Measurements from ENCODE around the gene ATP10A. TPM values are rescaled to one million over a fixed set of nuclear protein-coding genes. Genes with fewer than 3 reads are reported as not detected.

ATP10A gene
- polyA plus RNA-seq, 1 of the 3 experiments (the other 2 are of a cell fraction): not detected

DNA sequence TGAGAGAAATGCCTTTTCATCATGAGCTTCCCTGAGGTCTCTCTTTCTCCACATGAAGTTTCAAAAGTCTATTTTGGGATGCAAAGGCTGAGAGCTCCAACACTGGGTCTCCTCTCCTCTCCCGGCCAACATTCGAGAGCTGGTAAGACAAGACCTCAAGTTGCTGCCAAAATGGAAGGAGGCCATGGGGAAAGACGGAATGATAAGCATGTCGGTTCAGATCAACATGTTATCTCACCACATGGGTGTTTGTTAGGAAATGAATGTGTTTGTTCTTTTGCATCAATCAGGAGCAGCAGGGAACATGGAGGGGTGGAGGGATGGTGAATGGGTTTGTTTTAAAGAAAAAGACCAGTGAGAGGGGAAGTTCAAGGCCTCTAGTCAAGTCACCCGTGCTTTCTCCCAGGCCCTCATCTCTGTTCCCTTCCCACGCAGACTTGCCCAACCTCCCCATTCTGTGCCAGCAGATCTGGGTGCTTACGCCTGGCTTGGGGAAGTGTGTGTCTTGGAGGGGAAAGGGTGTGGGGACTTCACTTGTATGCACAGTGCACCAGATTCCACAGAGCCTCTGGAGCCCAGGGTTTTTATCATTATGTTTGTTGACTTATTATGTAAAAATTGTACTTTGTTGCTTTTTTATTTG, 23.5 kb upstream of the ATP10A start (continued):
- TF ChIP-seq TEAD4 (IDR thresholded peaks at IDR 0.05; ENCODE audit: borderline replicate concordance, insufficient read depth): no peak
- no peak for TF ChIP-seq NRF1 (IDR thresholded peaks at IDR 0.05; ENCODE audit: low read depth, low read length)
- TF ChIP-seq, protein P1, sequence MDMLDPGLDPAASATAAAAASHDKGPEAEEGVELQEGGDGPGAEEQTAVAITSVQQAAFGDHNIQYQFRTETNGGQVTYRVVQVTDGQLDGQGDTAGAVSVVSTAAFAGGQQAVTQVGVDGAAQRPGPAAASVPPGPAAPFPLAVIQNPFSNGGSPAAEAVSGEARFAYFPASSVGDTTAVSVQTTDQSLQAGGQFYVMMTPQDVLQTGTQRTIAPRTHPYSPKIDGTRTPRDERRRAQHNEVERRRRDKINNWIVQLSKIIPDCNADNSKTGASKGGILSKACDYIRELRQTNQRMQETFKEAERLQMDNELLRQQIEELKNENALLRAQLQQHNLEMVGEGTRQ (IDR thresholded peaks at IDR 0.05; ENCODE audit: borderline replicate concordance, low read depth, low read length): no peak
- no peak for TF ChIP-seq TAF1 (IDR thresholded peaks at IDR 0.05; ENCODE audit: borderline replicate concordance, low read depth, low read length)
- TF ChIP-seq YY1 (IDR thresholded peaks at IDR 0.05; ENCODE audit: low read depth): no peak
- no peak for TF ChIP-seq POLR2AphosphoS5 (IDR thresholded peaks at IDR 0.05; ENCODE audit: low read depth, low read length)
- TF ChIP-seq JUND (IDR thresholded peaks at IDR 0.05): no peak
- TF ChIP-seq EP300 (IDR thresholded peaks at IDR 0.05; ENCODE audit: borderline replicate concordance in 1 of 2, low read depth in 1 of 2, low read length in 1 of 2): no peak
- no peak for TF ChIP-seq RCOR1 (IDR thresholded peaks at IDR 0.05; ENCODE audit: low read length)
- TF ChIP-seq RFX5 (IDR thresholded peaks at IDR 0.05; ENCODE audit: low read length): no peak
- TF ChIP-seq MEF2A (IDR thresholded peaks at IDR 0.05; ENCODE audit: borderline replicate concordance, low read depth): no peak

DNA sequence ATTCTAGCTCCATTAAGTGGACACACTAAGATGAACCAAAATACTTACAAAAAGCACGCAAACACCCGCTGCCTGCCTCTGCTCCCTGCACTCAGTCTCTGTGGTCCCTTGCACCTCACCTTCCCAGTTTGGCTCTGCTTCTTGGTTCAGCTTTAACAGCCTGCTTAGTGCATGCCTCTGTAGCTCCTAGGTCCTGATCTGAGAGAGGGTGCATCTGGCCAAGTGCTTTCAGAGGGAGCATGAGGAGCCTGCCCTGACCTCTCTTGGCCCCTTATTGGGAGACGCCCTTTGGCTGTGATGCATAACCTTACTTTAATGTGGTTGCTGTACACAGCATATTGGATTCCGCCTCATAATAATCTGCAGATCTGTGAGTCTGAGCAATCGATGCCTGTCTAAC, 21.2 kb upstream of the ATP10A start:
- Histone ChIP-seq H3K4me1 (ENCODE audit: control insufficient read depth in 1 of 2, insufficient read depth in 2 of 2, low read depth in 1 of 2, low read length in 1 of 2) (no peaks in the 10 kb centered on the region), H4K20me1 (ENCODE audit: insufficient read depth) (no peaks in the 10 kb centered on the region), H3K9me3 (no peaks in the 10 kb centered on the region), H3K4me3 (ENCODE audit: low read depth in 2 of 2, low read length in 1 of 2) (no peak overlapping the region), H3K9me2 (no peaks in the 10 kb centered on the region), H3K9ac (no peak overlapping the region), H3K4me2 (no peak overlapping the region), H2AFZ (ENCODE audit: low read depth) (no peak overlapping the region), H3K36me3 (replicated peaks in 1 of 2; ENCODE audit: control insufficient read depth in 1 of 2, insufficient read depth in 2 of 2, low read length in 1 of 2) (no peaks in the 10 kb centered on the region), H3K79me2 (ENCODE audit: insufficient read depth) (no peaks in the 10 kb centered on the region), H3K27ac (ENCODE audit: low read depth in 2 of 2, low read length in 1 of 2) (no peak overlapping the region), H3K27me3 (ENCODE audit: insufficient read depth) (no peaks in the 10 kb centered on the region), H3F3A (replicated peaks; ENCODE audit: insufficient read depth) (no peaks in the 10 kb centered on the region)
- 20% methylated on average over 5 of the region's 5 CpGs for WGBS (ENCODE audit: low lambda C conversion rate)
- DNase-seq: no peak
- TF ChIP-seq TEAD4 (IDR thresholded peaks at IDR 0.05; ENCODE audit: borderline replicate concordance, insufficient read depth) (no peak), SMC3 (IDR thresholded peaks at IDR 0.05; ENCODE audit: low read depth, low read length) (no peak), GATA2 (CRISPR knock-in tag; IDR thresholded peaks at IDR 0.05) (no peak), FOXJ3 (CRISPR knock-in tag; IDR thresholded peaks at IDR 0.05) (no peak), TAF1 (IDR thresholded peaks at IDR 0.05; ENCODE audit: borderline replicate concordance, low read depth, low read length) (no peak), EZH2phosphoT487 (IDR thresholded peaks at IDR 0.05; ENCODE audit: borderline replicate concordance, low read depth) (no peak), TCF12 (IDR thresholded peaks at IDR 0.05) (no peak)
- TF ChIP-seq, protein P2, sequence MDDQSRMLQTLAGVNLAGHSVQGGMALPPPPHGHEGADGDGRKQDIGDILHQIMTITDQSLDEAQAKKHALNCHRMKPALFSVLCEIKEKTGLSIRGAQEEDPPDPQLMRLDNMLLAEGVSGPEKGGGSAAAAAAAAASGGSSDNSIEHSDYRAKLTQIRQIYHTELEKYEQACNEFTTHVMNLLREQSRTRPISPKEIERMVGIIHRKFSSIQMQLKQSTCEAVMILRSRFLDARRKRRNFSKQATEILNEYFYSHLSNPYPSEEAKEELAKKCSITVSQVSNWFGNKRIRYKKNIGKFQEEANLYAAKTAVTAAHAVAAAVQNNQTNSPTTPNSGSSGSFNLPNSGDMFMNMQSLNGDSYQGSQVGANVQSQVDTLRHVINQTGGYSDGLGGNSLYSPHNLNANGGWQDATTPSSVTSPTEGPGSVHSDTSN (IDR thresholded peaks at IDR 0.05): no peak
- TF ChIP-seq, protein P3, sequence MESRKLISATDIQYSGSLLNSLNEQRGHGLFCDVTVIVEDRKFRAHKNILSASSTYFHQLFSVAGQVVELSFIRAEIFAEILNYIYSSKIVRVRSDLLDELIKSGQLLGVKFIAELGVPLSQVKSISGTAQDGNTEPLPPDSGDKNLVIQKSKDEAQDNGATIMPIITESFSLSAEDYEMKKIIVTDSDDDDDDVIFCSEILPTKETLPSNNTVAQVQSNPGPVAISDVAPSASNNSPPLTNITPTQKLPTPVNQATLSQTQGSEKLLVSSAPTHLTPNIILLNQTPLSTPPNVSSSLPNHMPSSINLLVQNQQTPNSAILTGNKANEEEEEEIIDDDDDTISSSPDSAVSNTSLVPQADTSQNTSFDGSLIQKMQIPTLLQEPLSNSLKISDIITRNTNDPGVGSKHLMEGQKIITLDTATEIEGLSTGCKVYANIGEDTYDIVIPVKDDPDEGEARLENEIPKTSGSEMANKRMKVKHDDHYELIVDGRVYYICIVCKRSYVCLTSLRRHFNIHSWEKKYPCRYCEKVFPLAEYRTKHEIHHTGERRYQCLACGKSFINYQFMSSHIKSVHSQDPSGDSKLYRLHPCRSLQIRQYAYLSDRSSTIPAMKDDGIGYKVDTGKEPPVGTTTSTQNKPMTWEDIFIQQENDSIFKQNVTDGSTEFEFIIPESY (IDR thresholded peaks at IDR 0.05; ENCODE audit: borderline replicate concordance, low read depth): no peak
- TF ChIP-seq, protein P4, sequence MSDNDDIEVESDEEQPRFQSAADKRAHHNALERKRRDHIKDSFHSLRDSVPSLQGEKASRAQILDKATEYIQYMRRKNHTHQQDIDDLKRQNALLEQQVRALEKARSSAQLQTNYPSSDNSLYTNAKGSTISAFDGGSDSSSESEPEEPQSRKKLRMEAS (IDR thresholded peaks at IDR 0.05; ENCODE audit: low read depth): no peak
- CTCF ChIA-PET: no interaction called here
- POLR2A ChIA-PET: no interaction called here
